22Rv1 (cell line): ENCODE measurements around the gene PRTFDC1.

Experiments used
- CTCF ChIP-seq: fragments of 450-650 bp; IDR thresholded peaks from 2 replicates; pipeline ENCODE4 v1.5.1; 2017; ENCODE audit warnings: mild to moderate bottlenecking
- ZFX ChIP-seq: fragments of 450-650 bp; IDR thresholded peaks from 2 replicates; pipeline ENCODE4 v1.6.1; 2017; ENCODE audit warnings: antibody characterized with exemption, borderline replicate concordance

- TF ChIP-seq CTCF (no peak), ZFX (no peak)
These were observed 36.6 kb upstream of the PRTFDC1 start for GRCh38 chr10:24988831-24989640.
